ENCODE results near the gene WNT3A. TPM values are rescaled to one million over a fixed set of nuclear protein-coding genes. Genes with fewer than 3 reads are reported as not detected.

Gene WNT3A
- polyA plus RNA-seq, 2 donors, result 0.69 to 1.3 TPM

GRCh38 chr1:228082214-228082917, 75.6 kb downstream of the WNT3A start, which contains the start of gene ARF1:
Gene ARF1 (plus strand): TSS chr1:228082708. CDS start chr1:228097115, 14,407 bp downstream.
- peaks cover 0 to 3% of the 10 kb centered on the region in 2 donors for H3K36me3 ChIP-seq (ENCODE audit: control insufficient read depth in 2 of 2, insufficient read depth in 2 of 2, low read length in 1 of 2)
- peaks cover 7 to 22% of the 10 kb centered on the region in 2 donors for H3K4me1 ChIP-seq (ENCODE audit: control insufficient read depth in 2 of 2, insufficient read depth in 2 of 2, low read length in 1 of 2)
- no peaks in the 10 kb centered on the region for H3K9me3 ChIP-seq (ENCODE audit: control insufficient read depth in 2 of 2, insufficient read depth in 1 of 2, low read depth in 1 of 2, low read length in 1 of 2)
- WGBS, 2 donors, result 0 to 1% methylated on average over 70 to 87 of the region's 87 CpGs
- no peaks in the 10 kb centered on the region for H3K27me3 ChIP-seq (ENCODE audit: control insufficient read depth in 1 of 2, insufficient read depth in 2 of 2, low read length in 2 of 2)
- peak within 1 kb of the TSS; percentile 93 to 99 for H3K4me3 ChIP-seq (ENCODE audit: low read depth in 1 of 2, low read length in 2 of 2)
- H3K27ac ChIP-seq (ENCODE audit: low read depth in 2 of 2, low read length in 1 of 2), result peak within 1 kb of the TSS; percentile 96 to 99

- H3K27me3 ChIP-seq (ENCODE audit: control insufficient read depth in 1 of 2, insufficient read depth in 2 of 2, low read length in 2 of 2), result no peaks in the 10 kb centered on the region
- 0 to 1% methylated on average over 78 to 79 of the region's 79 CpGs for WGBS, 2 donors
- H3K4me3 ChIP-seq (ENCODE audit: low read depth in 1 of 2, low read length in 2 of 2), result peak overlapping the region; percentile 93 to 99
- H3K36me3 ChIP-seq (ENCODE audit: control insufficient read depth in 2 of 2, insufficient read depth in 2 of 2, low read length in 1 of 2), result peaks cover 0 to 3% of the 10 kb centered on the region in 2 donors
- H3K4me1 ChIP-seq (ENCODE audit: control insufficient read depth in 2 of 2, insufficient read depth in 2 of 2, low read length in 1 of 2), result peaks cover 11 to 28% of the 10 kb centered on the region in 2 donors
- peak overlapping the region; percentile 96 to 99 for H3K27ac ChIP-seq (ENCODE audit: low read depth in 2 of 2, low read length in 1 of 2)
- no peaks in the 10 kb centered on the region for H3K9me3 ChIP-seq (ENCODE audit: control insufficient read depth in 2 of 2, insufficient read depth in 1 of 2, low read depth in 1 of 2, low read length in 1 of 2)
These were observed 76.4 kb downstream of the WNT3A start for GRCh38 chr1:228082918-228083870.

DNA sequence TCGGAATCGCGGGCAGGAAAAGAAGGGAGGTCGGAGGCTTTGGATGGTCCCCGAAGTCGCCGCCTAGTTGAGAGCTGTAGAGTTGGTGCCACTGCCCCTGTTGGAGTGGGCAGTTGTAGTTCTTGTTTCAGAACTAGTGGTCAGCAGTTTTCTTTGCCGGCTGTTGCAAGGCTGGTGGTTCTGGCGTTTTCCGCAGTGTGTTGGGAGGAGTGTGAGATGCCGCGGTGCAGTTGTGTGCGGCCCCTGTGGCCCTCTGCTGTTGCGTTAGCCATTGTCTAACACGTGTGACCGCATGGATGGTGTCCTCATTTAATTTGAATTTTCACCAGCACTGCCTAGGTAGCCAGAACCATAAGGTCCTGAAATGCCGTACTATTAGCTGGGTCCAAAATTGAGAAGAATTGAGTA, 77.1 kb downstream of the WNT3A start:
- 2 to 4% methylated on average over 17 of the region's 17 CpGs for WGBS, 2 donors
- Histone ChIP-seq H3K4me3 (ENCODE audit: low read depth in 1 of 2, low read length in 2 of 2) (peak overlapping the region; percentile 93 to 99), H3K4me1 (ENCODE audit: control insufficient read depth in 2 of 2, insufficient read depth in 2 of 2, low read length in 1 of 2) (peaks cover 16 to 33% of the 10 kb centered on the region in 2 donors), H3K9me3 (ENCODE audit: control insufficient read depth in 2 of 2, insufficient read depth in 1 of 2, low read depth in 1 of 2, low read length in 1 of 2) (no peaks in the 10 kb centered on the region), H3K36me3 (ENCODE audit: control insufficient read depth in 2 of 2, insufficient read depth in 2 of 2, low read length in 1 of 2) (peaks cover 0 to 7% of the 10 kb centered on the region in 2 donors), H3K27me3 (ENCODE audit: control insufficient read depth in 1 of 2, insufficient read depth in 2 of 2, low read length in 2 of 2) (no peaks in the 10 kb centered on the region), H3K27ac (ENCODE audit: low read depth in 2 of 2, low read length in 1 of 2) (peak overlapping the region; percentile 96 to 99)

- Histone ChIP-seq H3K4me1 (ENCODE audit: control insufficient read depth in 2 of 2, insufficient read depth in 2 of 2, low read length in 1 of 2) (peaks cover 19 to 37% of the 10 kb centered on the region in 2 donors), H3K27me3 (ENCODE audit: control insufficient read depth in 1 of 2, insufficient read depth in 2 of 2, low read length in 2 of 2) (no peaks in the 10 kb centered on the region), H3K36me3 (ENCODE audit: control insufficient read depth in 2 of 2, insufficient read depth in 2 of 2, low read length in 1 of 2) (peaks cover 0 to 6% of the 10 kb centered on the region in 2 donors), H3K27ac (ENCODE audit: low read depth in 2 of 2, low read length in 1 of 2) (peak overlapping the region; percentile 96 to 99), H3K9me3 (ENCODE audit: control insufficient read depth in 2 of 2, insufficient read depth in 1 of 2, low read depth in 1 of 2, low read length in 1 of 2) (no peaks in the 10 kb centered on the region), H3K4me3 (ENCODE audit: low read depth in 1 of 2, low read length in 2 of 2) (peak overlapping the region; percentile 93 to 99)
- WGBS, 2 donors, result 5% methylated on average over 3 of the region's 3 CpGs
These were observed 77.5 kb downstream of the WNT3A start for GRCh38 chr1:228084325-228084724.

GRCh38 chr1:228084797-228085196, 78.0 kb downstream of the WNT3A start:
- H3K4me3 ChIP-seq (ENCODE audit: low read depth in 1 of 2, low read length in 2 of 2), result peak overlapping the region in 1 of 2 donors; percentile 93
- 58 to 63% methylated on average over 5 of the region's 5 CpGs for WGBS, 2 donors
- no peaks in the 10 kb centered on the region for H3K27me3 ChIP-seq (ENCODE audit: control insufficient read depth in 1 of 2, insufficient read depth in 2 of 2, low read length in 2 of 2)
- peaks cover 0 to 5% of the 10 kb centered on the region in 2 donors for H3K36me3 ChIP-seq (ENCODE audit: control insufficient read depth in 2 of 2, insufficient read depth in 2 of 2, low read length in 1 of 2)
- H3K4me1 ChIP-seq (ENCODE audit: control insufficient read depth in 2 of 2, insufficient read depth in 2 of 2, low read length in 1 of 2), result peaks cover 22 to 39% of the 10 kb centered on the region in 2 donors
- no peaks in the 10 kb centered on the region for H3K9me3 ChIP-seq (ENCODE audit: control insufficient read depth in 2 of 2, insufficient read depth in 1 of 2, low read depth in 1 of 2, low read length in 1 of 2)
- H3K27ac ChIP-seq (ENCODE audit: low read depth in 2 of 2, low read length in 1 of 2), result peak overlapping the region; percentile 51 to 59

- no peaks in the 10 kb centered on the region for H3K27me3 ChIP-seq (ENCODE audit: control insufficient read depth in 1 of 2, insufficient read depth in 2 of 2, low read length in 2 of 2)
- H3K36me3 ChIP-seq (ENCODE audit: control insufficient read depth in 2 of 2, insufficient read depth in 2 of 2, low read length in 1 of 2), result peaks cover 0 to 5% of the 10 kb centered on the region in 2 donors
- H3K27ac ChIP-seq (ENCODE audit: low read depth in 2 of 2, low read length in 1 of 2), result peak overlapping the region; percentile 51 to 79
- peak overlapping the region in 1 of 2 donors; percentile 7 for H3K4me3 ChIP-seq (ENCODE audit: low read depth in 1 of 2, low read length in 2 of 2)
- WGBS, 2 donors, result 47 to 48% methylated on average over 6 of the region's 6 CpGs
- H3K9me3 ChIP-seq (ENCODE audit: control insufficient read depth in 2 of 2, insufficient read depth in 1 of 2, low read depth in 1 of 2, low read length in 1 of 2), result no peaks in the 10 kb centered on the region
- H3K4me1 ChIP-seq (ENCODE audit: control insufficient read depth in 2 of 2, insufficient read depth in 2 of 2, low read length in 1 of 2), result peaks cover 28 to 44% of the 10 kb centered on the region in 2 donors
These were observed 78.6 kb downstream of the WNT3A start for GRCh38 chr1:228085287-228085951.

DNA sequence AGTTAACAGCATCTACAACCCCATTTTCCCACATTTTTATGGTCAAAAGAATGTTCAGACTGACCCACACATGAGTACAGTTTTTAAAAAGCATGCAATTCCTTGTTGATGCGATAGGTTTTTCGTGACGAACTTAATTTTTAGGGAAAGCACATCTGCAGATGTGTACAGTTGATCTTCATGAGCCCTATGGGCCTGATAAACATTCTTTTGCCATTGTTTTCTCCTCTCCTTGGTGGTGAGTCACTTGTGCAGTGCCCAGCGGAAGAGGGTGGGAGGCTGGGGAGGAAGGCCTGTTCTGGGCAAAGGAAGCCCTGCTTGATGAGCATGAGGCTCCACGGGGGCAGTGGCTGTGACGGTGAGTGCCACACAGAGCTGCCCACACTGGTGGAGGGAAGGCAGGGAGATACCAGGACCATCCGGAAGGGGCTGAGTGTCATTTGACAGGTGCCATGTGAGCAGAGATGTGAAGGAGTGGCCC, 81.0 kb downstream of the WNT3A start:
- Histone ChIP-seq H3K9me3 (ENCODE audit: control insufficient read depth in 2 of 2, insufficient read depth in 1 of 2, low read depth in 1 of 2, low read length in 1 of 2) (no peaks in the 10 kb centered on the region), H3K27ac (ENCODE audit: low read depth in 2 of 2, low read length in 1 of 2) (peak overlapping the region; percentile 7 to 85), H3K36me3 (ENCODE audit: control insufficient read depth in 2 of 2, insufficient read depth in 2 of 2, low read length in 1 of 2) (peaks cover 0 to 8% of the 10 kb centered on the region in 2 donors), H3K27me3 (ENCODE audit: control insufficient read depth in 1 of 2, insufficient read depth in 2 of 2, low read length in 2 of 2) (no peaks in the 10 kb centered on the region), H3K4me1 (ENCODE audit: control insufficient read depth in 2 of 2, insufficient read depth in 2 of 2, low read length in 1 of 2) (peaks cover 25 to 56% of the 10 kb centered on the region in 2 donors), H3K4me3 (ENCODE audit: low read depth in 1 of 2, low read length in 2 of 2) (no peak overlapping the region)
- 39 to 41% methylated on average over 7 of the region's 7 CpGs for WGBS, 2 donors

DNA sequence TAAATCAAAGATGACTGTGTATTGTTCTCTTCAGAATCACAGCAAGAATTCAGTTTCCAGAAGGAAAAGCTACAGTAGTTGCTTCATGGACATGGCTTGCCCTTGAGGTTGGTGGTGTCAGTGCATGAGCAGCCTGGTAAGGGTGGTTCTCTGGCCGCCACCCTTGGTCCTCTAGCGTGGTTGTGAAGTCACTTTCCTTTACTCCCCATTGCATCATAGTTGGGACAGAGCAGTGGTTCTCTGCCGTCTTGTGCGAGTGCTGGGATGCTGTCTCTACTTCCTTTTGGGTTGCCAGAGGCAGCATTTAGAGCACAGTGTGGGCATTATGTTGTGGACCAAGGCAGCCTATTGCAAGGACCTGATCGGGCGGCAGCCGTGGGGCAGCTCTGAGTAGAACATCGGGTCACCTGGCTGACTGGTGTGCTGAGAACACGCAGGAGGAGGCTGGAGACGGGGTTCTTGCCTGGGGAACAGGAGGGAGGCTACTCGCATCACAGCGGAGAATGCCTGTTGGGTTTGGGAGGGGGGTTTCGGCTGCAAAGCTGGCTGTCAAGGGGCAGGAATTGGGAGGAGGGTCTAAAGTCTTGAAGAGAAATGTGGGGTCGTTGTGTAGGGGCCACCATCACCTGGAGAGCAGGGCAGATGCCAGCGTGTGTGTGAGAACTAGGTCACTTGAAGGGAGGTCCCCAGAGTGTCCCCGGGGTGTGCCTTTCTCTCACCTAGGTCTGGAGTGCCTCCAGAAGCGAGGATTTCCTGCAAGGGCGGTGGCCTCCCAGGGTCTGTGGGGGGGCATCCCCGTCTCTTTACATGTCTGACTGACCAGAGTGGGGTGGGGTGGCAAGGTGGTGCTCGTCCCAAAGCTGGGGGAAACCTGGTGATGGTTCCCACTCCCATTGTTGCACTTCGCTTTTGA, 82.0 kb downstream of the WNT3A start:
- whole genome bisulfite sequencing, 2 donors, result 64 to 72% methylated on average over 21 of the region's 21 CpGs
- H3K4me1 ChIP-seq (ENCODE audit: control insufficient read depth in 2 of 2, insufficient read depth in 2 of 2, low read length in 1 of 2), result peaks cover 26 to 60% of the 10 kb centered on the region in 2 donors
- peaks cover 0 to 8% of the 10 kb centered on the region in 2 donors for H3K36me3 ChIP-seq (ENCODE audit: control insufficient read depth in 2 of 2, insufficient read depth in 2 of 2, low read length in 1 of 2)
- H3K27me3 ChIP-seq (ENCODE audit: control insufficient read depth in 1 of 2, insufficient read depth in 2 of 2, low read length in 2 of 2), result no peaks in the 10 kb centered on the region
- no peaks in the 10 kb centered on the region for H3K9me3 ChIP-seq (ENCODE audit: control insufficient read depth in 2 of 2, insufficient read depth in 1 of 2, low read depth in 1 of 2, low read length in 1 of 2)
- peak overlapping the region; percentile 32 to 81 for H3K27ac ChIP-seq (ENCODE audit: low read depth in 2 of 2, low read length in 1 of 2)
- no peak overlapping the region for H3K4me3 ChIP-seq (ENCODE audit: low read depth in 1 of 2, low read length in 2 of 2)

Measured in esophagus (tissue), 2 donors.